GM12878 (cell line): ENCODE data around the gene BRD1. TPM values are rescaled to one million over a fixed set of nuclear protein-coding genes. Genes with fewer than 3 reads are reported as not detected.

Source experiments
- FOXM1 ChIP-seq: IDR thresholded peaks from 2 replicates; pipeline ENCODE4 v1.6.1; 2012; ENCODE audit warnings: low read depth, mild to moderate bottlenecking, inconsistent platforms, low read length, moderate library complexity
- RAD51 ChIP-seq: fragments of 450-650 bp; IDR thresholded peaks from 2 replicates; pipeline ENCODE4 v1.6.1; 2016; ENCODE audit warnings: moderate library complexity, mild to moderate bottlenecking, inconsistent platforms
- SREBF1 ChIP-seq: IDR thresholded peaks from 2 replicates; pipeline ENCODE4 v1.6.1; 2012; ENCODE audit warnings: mild to moderate bottlenecking, low read length
- ZSCAN29 ChIP-seq: fragments of 450-650 bp; IDR thresholded peaks from 2 replicates; pipeline ENCODE4 v1.6.1; 2017; ENCODE audit warnings: mild to moderate bottlenecking, moderate library complexity
- polyA plus RNA-seq, 11 experiments: library from polyadenylated mRNA; depleted of rRNA in 4 of 11; unstranded in 6 of 11; stranded (reverse) in 5 of 11; fragments of >200 nt; fragmentation: Nextera tagmentation in 4 of 11; fragmentation: Illumina TruSeq in 1 of 11; extraction: Ambion mirVana in 4 of 11; extraction: Trizol in 1 of 11; gene quantifications; 1 replicate in 1 of 11; 2 replicates in 10 of 11; pipeline versions ENCODE4 v1.2.1 to v1.2.3, GENCODE V29; 2011 to 2016; ENCODE audit warnings: inconsistent platforms in 2 of 11, missing spikeins in 2 of 11, low read depth in 1 of 11
- total RNA-seq, 4 experiments: library from RNA; depleted of rRNA in 3 of 4; stranded (reverse); fragments of >200 nt in 3 of 4; fragmentation: Illumina TruSeq in 1 of 4; extraction: Trizol in 1 of 4; gene quantifications; 2 replicates each; pipeline versions ENCODE4 v1.2.1 to v1.2.3, GENCODE V29; 2013 to 2021
- TF ChIP-seq, protein P1 (sequence below): fragments of 450-650 bp; IDR thresholded peaks from 2 replicates; pipeline ENCODE4 v1.6.1; 2017; ENCODE audit warnings: mild to moderate bottlenecking
- TF ChIP-seq, protein P2 (sequence below): IDR thresholded peaks from 2 replicates; pipeline ENCODE4 v1.6.1; 2012; ENCODE audit warnings: low read depth, low read length, improper control_type of control experiment
- TF ChIP-seq, protein P3 (sequence below): fragments of 450-650 bp; IDR thresholded peaks from 2 replicates; pipeline ENCODE4 v1.6.1; 2017; ENCODE audit warnings: mild to moderate bottlenecking, moderate library complexity
- TF ChIP-seq, protein P4 (sequence below): IDR thresholded peaks from 2 replicates; pipeline ENCODE4 v1.6.1; 2012; ENCODE audit warnings: low read depth, low read length, improper control_type of control experiment
- TF ChIP-seq, protein P5 (sequence below): fragments of 450-650 bp; IDR thresholded peaks from 2 replicates; pipeline ENCODE4 v1.6.1; 2018; ENCODE audit warnings: mild to moderate bottlenecking, low read depth, moderate library complexity; ENCODE audit not compliant: partially characterized antibody

The BRD1 gene
- total and polyA plus RNA-seq, 10 of the 15 experiments (the other 5 are each of a cell fraction or from before 2014, with no cell fraction given) = 0.90 to 26.4 (median 7.1) TPM

DNA sequence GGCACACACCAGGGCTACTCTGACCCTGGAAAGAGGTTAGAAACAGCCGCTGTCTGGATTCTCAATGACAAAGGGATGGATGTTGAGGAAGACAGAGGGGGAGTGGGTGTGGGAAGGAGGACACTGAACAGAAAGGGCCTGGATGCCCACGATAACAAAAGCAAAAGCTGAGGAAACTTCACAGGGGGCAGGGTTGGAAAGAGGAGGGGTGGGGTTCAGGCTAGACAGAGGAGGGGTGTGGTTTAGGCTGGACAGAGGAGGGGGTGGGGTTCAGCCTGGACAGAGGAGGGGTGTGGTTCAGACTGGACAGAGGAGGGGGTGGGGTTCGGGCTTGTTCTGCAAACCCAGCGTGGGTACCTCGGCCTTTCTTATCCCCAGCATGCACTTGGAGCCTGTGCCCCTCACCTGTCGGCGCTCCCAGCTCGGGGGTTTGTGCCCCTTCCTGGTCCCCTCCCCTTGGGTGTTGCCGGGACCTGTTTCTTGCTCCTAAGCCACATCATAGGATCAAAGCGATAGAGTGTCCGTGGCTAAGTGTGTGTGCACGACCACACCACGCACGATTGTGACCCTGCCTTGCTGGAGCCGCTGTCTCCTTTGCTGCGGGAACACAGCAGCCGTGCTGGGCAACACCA lies 75.6 kb downstream of the BRD1 start (continued):
- TF ChIP-seq, protein P1, sequence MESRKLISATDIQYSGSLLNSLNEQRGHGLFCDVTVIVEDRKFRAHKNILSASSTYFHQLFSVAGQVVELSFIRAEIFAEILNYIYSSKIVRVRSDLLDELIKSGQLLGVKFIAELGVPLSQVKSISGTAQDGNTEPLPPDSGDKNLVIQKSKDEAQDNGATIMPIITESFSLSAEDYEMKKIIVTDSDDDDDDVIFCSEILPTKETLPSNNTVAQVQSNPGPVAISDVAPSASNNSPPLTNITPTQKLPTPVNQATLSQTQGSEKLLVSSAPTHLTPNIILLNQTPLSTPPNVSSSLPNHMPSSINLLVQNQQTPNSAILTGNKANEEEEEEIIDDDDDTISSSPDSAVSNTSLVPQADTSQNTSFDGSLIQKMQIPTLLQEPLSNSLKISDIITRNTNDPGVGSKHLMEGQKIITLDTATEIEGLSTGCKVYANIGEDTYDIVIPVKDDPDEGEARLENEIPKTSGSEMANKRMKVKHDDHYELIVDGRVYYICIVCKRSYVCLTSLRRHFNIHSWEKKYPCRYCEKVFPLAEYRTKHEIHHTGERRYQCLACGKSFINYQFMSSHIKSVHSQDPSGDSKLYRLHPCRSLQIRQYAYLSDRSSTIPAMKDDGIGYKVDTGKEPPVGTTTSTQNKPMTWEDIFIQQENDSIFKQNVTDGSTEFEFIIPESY = no peak
- TF ChIP-seq FOXM1 = no peak
- TF ChIP-seq, protein P2, sequence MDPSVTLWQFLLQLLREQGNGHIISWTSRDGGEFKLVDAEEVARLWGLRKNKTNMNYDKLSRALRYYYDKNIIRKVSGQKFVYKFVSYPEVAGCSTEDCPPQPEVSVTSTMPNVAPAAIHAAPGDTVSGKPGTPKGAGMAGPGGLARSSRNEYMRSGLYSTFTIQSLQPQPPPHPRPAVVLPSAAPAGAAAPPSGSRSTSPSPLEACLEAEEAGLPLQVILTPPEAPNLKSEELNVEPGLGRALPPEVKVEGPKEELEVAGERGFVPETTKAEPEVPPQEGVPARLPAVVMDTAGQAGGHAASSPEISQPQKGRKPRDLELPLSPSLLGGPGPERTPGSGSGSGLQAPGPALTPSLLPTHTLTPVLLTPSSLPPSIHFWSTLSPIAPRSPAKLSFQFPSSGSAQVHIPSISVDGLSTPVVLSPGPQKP = no peak
- TF ChIP-seq RAD51 = no peak
- TF ChIP-seq, protein P3, sequence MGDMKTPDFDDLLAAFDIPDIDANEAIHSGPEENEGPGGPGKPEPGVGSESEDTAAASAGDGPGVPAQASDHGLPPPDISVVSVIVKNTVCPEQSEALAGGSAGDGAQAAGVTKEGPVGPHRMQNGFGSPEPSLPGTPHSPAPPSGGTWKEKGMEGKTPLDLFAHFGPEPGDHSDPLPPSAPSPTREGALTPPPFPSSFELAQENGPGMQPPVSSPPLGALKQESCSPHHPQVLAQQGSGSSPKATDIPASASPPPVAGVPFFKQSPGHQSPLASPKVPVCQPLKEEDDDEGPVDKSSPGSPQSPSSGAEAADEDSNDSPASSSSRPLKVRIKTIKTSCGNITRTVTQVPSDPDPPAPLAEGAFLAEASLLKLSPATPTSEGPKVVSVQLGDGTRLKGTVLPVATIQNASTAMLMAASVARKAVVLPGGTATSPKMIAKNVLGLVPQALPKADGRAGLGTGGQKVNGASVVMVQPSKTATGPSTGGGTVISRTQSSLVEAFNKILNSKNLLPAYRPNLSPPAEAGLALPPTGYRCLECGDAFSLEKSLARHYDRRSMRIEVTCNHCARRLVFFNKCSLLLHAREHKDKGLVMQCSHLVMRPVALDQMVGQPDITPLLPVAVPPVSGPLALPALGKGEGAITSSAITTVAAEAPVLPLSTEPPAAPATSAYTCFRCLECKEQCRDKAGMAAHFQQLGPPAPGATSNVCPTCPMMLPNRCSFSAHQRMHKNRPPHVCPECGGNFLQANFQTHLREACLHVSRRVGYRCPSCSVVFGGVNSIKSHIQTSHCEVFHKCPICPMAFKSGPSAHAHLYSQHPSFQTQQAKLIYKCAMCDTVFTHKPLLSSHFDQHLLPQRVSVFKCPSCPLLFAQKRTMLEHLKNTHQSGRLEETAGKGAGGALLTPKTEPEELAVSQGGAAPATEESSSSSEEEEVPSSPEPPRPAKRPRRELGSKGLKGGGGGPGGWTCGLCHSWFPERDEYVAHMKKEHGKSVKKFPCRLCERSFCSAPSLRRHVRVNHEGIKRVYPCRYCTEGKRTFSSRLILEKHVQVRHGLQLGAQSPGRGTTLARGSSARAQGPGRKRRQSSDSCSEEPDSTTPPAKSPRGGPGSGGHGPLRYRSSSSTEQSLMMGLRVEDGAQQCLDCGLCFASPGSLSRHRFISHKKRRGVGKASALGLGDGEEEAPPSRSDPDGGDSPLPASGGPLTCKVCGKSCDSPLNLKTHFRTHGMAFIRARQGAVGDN = no peak
- TF ChIP-seq, protein P4, sequence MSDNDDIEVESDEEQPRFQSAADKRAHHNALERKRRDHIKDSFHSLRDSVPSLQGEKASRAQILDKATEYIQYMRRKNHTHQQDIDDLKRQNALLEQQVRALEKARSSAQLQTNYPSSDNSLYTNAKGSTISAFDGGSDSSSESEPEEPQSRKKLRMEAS = no peak
- no peak for TF ChIP-seq SREBF1
- TF ChIP-seq, protein P5, sequence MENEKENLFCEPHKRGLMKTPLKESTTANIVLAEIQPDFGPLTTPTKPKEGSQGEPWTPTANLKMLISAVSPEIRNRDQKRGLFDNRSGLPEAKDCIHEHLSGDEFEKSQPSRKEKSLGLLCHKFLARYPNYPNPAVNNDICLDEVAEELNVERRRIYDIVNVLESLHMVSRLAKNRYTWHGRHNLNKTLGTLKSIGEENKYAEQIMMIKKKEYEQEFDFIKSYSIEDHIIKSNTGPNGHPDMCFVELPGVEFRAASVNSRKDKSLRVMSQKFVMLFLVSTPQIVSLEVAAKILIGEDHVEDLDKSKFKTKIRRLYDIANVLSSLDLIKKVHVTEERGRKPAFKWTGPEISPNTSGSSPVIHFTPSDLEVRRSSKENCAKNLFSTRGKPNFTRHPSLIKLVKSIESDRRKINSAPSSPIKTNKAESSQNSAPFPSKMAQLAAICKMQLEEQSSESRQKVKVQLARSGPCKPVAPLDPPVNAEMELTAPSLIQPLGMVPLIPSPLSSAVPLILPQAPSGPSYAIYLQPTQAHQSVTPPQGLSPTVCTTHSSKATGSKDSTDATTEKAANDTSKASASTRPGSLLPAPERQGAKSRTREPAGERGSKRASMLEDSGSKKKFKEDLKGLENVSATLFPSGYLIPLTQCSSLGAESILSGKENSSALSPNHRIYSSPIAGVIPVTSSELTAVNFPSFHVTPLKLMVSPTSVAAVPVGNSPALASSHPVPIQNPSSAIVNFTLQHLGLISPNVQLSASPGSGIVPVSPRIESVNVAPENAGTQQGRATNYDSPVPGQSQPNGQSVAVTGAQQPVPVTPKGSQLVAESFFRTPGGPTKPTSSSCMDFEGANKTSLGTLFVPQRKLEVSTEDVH = no peak
- no peak for TF ChIP-seq ZSCAN29
